Liver (tissue), 9 donors: ENCODE data around the gene LSM11. TPM values are rescaled to one million over a fixed set of nuclear protein-coding genes. Genes with fewer than 3 reads are reported as not detected.

Source experiments
- DNase-seq: peaks from one replicate; pipeline ENCODE4 v3.0.0-alpha.2; 2017; ENCODE audit warnings: low spot score
- H3K27ac ChIP-seq, 2 donors: one replicate each; pipeline ENCODE4 v1.7.0; 2013; ENCODE audit warnings: inconsistent platforms in 2 of 2, low read length in 2 of 2, control low read depth in 1 of 2, low read depth in 1 of 2, mild to moderate bottlenecking in 1 of 2
- H3K27me3 ChIP-seq, 4 donors: one replicate each; pipeline versions ENCODE4 v1.6.1 to v1.7.0; 2013; ENCODE audit warnings: low read length in 3 of 4, inconsistent platforms in 1 of 4, mild to moderate bottlenecking in 1 of 4, moderate library complexity in 1 of 4; ENCODE audit not compliant: control insufficient read depth in 4 of 4, insufficient read depth in 4 of 4
- H3K36me3 ChIP-seq, 4 donors: one replicate each; pipeline versions ENCODE4 v1.6.1 to v1.7.0; 2013; ENCODE audit warnings: low read length in 3 of 4, mild to moderate bottlenecking in 3 of 4, low read depth in 1 of 4, moderate library complexity in 1 of 4; ENCODE audit not compliant: control insufficient read depth in 4 of 4, insufficient read depth in 3 of 4
- H3K4me1 ChIP-seq, 4 donors: one replicate each; pipeline versions ENCODE4 v1.6.1 to v1.7.0; 2013; ENCODE audit warnings: low read length in 3 of 4, mild to moderate bottlenecking in 3 of 4, moderate library complexity in 1 of 4; ENCODE audit not compliant: control insufficient read depth in 4 of 4, insufficient read depth in 4 of 4
- H3K4me3 ChIP-seq, 3 donors: one replicate each; pipeline versions ENCODE4 v1.6.1 to v1.7.0; 2013; ENCODE audit warnings: low read length in 3 of 3, control low read depth in 1 of 3, low read depth in 1 of 3, mild to moderate bottlenecking in 1 of 3
- H3K9ac ChIP-seq, 2 donors: one replicate each; pipeline ENCODE4 v1.7.0; 2013; ENCODE audit warnings: low read length in 2 of 2, mild to moderate bottlenecking in 2 of 2, moderate library complexity in 2 of 2, control low read depth in 1 of 2, low read depth in 1 of 2
- H3K9me3 ChIP-seq, 4 donors: one replicate each; pipeline versions ENCODE4 v1.6.1 to v1.7.0; 2013; ENCODE audit warnings: low read length in 3 of 4; ENCODE audit not compliant: control insufficient read depth in 4 of 4
- EGR1 ChIP-seq, 2 donors: IDR thresholded peaks; 2 replicates each; pipeline ENCODE4 v1.6.1; 2016 to 2018; ENCODE audit warnings: antibody characterized with exemption in 2 of 2, low read depth in 2 of 2
- FOXA1 ChIP-seq: IDR thresholded peaks from 2 replicates; pipeline ENCODE4 v1.6.1; 2016; ENCODE audit warnings: antibody characterized with exemption
- HNF4G ChIP-seq: IDR thresholded peaks from 2 replicates; pipeline ENCODE4 v1.6.1; 2016; ENCODE audit warnings: antibody characterized with exemption
- NR2F2 ChIP-seq: IDR thresholded peaks from 2 replicates; pipeline ENCODE4 v1.6.1; 2016; ENCODE audit warnings: antibody characterized with exemption
- RAD21 ChIP-seq, 2 donors: IDR thresholded peaks; 2 replicates each; pipeline ENCODE4 v1.6.1; 2016; ENCODE audit warnings: antibody characterized with exemption in 2 of 2, mild to moderate bottlenecking in 2 of 2
- RXRA ChIP-seq, 2 donors: IDR thresholded peaks; 2 replicates each; pipeline ENCODE4 v1.6.1; 2017 to 2018; ENCODE audit warnings: antibody characterized with exemption in 2 of 2, mild to moderate bottlenecking in 1 of 2
- TAF1 ChIP-seq: conservative IDR thresholded peaks from 2 replicates; pipeline ENCODE4 v1.6.1; 2016; ENCODE audit warnings: antibody characterized with exemption, mild to moderate bottlenecking
- YY1 ChIP-seq: IDR thresholded peaks from 2 replicates; pipeline ENCODE4 v1.6.1; 2016; ENCODE audit warnings: antibody characterized with exemption, mild to moderate bottlenecking
- WGBS: extraction: QIAGEN DNeasy Blood & Tissue Kit; methylation state at CpG from one replicate; pipeline ENCODE4 v1.1.7; 2013; 5-methylcytosine and 5-hydroxymethylcytosine counted together
- polyA plus RNA-seq, 2 donors: library from polyadenylated mRNA; stranded (reverse) in 1 of 2; unstranded in 1 of 2; fragments of 200-250 nt in 1 of 2; fragments of >200 nt in 1 of 2; fragmentation: Nextera tagmentation in 1 of 2; extraction: Ambion mirVana in 1 of 2; gene quantifications; one replicate each; pipeline versions ENCODE4 v1.2.1 to v1.2.3, GENCODE V29; 2013 to 2015
- total RNA-seq, 2 donors: library from RNA; depleted of rRNA; stranded (reverse); fragments of >200 nt; gene quantifications; one replicate each; pipeline ENCODE4 v1.2.3, GENCODE V29; 2014
- TF ChIP-seq, protein P1 (sequence below): IDR thresholded peaks from 2 replicates; pipeline ENCODE4 v1.6.1; 2016; ENCODE audit warnings: antibody characterized with exemption
- TF ChIP-seq, protein P2 (sequence below): fragments of 150-350 bp; IDR thresholded peaks from 2 replicates; pipeline ENCODE4 v1.5.1; 2017; ENCODE audit warnings: improper control_type of control experiment, low read depth, low read length; ENCODE audit not compliant: missing input control
- TF ChIP-seq, protein P3 (sequence below): IDR thresholded peaks from 2 replicates; pipeline ENCODE4 v1.6.1; 2016; ENCODE audit warnings: antibody characterized with exemption, mild to moderate bottlenecking
- donor health status: healthy.
- donor health status: healthy.
- donor health status: healthy.
- donor health status: healthy.
- donor health status: healthy.

LSM11 gene
- total and polyA plus RNA-seq, 4 donors = 0.42 to 4.0 (median 1.2) TPM

DNA sequence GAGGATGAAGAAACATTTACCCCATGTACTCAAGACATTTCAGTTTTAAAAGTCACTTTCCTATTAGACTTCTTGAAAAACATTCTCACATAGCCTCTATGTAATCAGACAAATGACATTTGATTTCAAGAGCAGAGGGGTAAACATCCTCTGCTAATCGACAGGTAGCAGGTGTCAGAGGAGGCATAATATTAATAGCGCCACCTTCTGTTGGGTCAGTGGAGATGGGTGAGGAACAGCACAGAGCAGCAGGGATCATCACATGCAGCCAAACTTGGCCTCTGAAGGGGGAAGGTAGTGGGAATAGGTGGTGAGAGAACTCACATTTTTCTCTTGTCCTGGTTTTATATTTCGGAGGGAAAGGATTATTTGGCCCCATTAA, 3.3 kb upstream of the LSM11 start:
- DNase-seq = no peak
- TF ChIP-seq TAF1 = no peak
- TF ChIP-seq HNF4G = no peak
- peak; percentile 40 to 68 for TF ChIP-seq RAD21 (IDR thresholded peaks at IDR 0.05)
- TF ChIP-seq, protein P1, sequence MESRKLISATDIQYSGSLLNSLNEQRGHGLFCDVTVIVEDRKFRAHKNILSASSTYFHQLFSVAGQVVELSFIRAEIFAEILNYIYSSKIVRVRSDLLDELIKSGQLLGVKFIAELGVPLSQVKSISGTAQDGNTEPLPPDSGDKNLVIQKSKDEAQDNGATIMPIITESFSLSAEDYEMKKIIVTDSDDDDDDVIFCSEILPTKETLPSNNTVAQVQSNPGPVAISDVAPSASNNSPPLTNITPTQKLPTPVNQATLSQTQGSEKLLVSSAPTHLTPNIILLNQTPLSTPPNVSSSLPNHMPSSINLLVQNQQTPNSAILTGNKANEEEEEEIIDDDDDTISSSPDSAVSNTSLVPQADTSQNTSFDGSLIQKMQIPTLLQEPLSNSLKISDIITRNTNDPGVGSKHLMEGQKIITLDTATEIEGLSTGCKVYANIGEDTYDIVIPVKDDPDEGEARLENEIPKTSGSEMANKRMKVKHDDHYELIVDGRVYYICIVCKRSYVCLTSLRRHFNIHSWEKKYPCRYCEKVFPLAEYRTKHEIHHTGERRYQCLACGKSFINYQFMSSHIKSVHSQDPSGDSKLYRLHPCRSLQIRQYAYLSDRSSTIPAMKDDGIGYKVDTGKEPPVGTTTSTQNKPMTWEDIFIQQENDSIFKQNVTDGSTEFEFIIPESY = no peak
- TF ChIP-seq, protein P2, sequence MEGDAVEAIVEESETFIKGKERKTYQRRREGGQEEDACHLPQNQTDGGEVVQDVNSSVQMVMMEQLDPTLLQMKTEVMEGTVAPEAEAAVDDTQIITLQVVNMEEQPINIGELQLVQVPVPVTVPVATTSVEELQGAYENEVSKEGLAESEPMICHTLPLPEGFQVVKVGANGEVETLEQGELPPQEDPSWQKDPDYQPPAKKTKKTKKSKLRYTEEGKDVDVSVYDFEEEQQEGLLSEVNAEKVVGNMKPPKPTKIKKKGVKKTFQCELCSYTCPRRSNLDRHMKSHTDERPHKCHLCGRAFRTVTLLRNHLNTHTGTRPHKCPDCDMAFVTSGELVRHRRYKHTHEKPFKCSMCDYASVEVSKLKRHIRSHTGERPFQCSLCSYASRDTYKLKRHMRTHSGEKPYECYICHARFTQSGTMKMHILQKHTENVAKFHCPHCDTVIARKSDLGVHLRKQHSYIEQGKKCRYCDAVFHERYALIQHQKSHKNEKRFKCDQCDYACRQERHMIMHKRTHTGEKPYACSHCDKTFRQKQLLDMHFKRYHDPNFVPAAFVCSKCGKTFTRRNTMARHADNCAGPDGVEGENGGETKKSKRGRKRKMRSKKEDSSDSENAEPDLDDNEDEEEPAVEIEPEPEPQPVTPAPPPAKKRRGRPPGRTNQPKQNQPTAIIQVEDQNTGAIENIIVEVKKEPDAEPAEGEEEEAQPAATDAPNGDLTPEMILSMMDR = peak; percentile 31
- no peak for TF ChIP-seq EGR1 (IDR thresholded peaks at IDR 0.05; ENCODE audit: low read depth in 2 of 2)
- TF ChIP-seq NR2F2 = no peak
- TF ChIP-seq, protein P3, sequence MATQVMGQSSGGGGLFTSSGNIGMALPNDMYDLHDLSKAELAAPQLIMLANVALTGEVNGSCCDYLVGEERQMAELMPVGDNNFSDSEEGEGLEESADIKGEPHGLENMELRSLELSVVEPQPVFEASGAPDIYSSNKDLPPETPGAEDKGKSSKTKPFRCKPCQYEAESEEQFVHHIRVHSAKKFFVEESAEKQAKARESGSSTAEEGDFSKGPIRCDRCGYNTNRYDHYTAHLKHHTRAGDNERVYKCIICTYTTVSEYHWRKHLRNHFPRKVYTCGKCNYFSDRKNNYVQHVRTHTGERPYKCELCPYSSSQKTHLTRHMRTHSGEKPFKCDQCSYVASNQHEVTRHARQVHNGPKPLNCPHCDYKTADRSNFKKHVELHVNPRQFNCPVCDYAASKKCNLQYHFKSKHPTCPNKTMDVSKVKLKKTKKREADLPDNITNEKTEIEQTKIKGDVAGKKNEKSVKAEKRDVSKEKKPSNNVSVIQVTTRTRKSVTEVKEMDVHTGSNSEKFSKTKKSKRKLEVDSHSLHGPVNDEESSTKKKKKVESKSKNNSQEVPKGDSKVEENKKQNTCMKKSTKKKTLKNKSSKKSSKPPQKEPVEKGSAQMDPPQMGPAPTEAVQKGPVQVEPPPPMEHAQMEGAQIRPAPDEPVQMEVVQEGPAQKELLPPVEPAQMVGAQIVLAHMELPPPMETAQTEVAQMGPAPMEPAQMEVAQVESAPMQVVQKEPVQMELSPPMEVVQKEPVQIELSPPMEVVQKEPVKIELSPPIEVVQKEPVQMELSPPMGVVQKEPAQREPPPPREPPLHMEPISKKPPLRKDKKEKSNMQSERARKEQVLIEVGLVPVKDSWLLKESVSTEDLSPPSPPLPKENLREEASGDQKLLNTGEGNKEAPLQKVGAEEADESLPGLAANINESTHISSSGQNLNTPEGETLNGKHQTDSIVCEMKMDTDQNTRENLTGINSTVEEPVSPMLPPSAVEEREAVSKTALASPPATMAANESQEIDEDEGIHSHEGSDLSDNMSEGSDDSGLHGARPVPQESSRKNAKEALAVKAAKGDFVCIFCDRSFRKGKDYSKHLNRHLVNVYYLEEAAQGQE = no peak
- no peak for TF ChIP-seq FOXA1
- no peak for TF ChIP-seq YY1
- Histone ChIP-seq H3K4me3 (no peak overlapping the region), H3K9ac (no peak overlapping the region), H3K4me1 (peaks cover 0 to 15% (median 13%) of the 10 kb centered on the region in 4 donors), H3K9me3 (no peaks in the 10 kb centered on the region), H3K27me3 (no peaks in the 10 kb centered on the region), H3K27ac (no peak overlapping the region), H3K36me3 (peaks cover 4 to 22% (median 14%) of the 10 kb centered on the region in 4 donors)
- 51% methylated on average over 3 of the region's 3 CpGs for WGBS

DNA sequence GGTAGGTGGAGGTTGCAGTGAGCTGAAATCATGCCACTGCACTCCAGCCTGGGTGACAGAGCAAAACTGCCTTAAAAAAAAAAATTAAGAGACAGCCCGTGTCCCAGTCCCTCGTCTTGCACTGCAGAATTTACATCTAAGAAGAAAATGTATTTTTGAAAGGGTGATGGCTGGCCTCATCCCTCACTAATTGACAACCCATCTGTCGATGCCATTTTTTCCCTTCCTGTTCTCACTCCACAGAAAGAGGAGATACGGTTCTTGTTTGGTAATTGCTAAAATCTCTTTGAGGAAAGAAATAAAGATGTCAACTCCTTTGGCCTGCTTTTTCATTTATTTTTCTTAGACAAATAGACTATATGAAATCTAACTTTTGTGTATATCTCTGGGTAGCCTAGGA, 2.4 kb upstream of the LSM11 start:
- TF ChIP-seq, protein P1 = no peak
- TF ChIP-seq RAD21 (IDR thresholded peaks at IDR 0.05) (no peak), RXRA (IDR thresholded peaks at IDR 0.05) (no peak), TAF1 (no peak)
- TF ChIP-seq, protein P2 = no peak
- DNase-seq = no peak
- WGBS = 81% methylated on average over 4 of the region's 4 CpGs
- Histone ChIP-seq H3K4me1 (peaks cover 0 to 15% (median 13%) of the 10 kb centered on the region in 4 donors), H3K36me3 (peaks cover 2 to 18% (median 11%) of the 10 kb centered on the region in 4 donors), H3K27ac (no peak overlapping the region), H3K27me3 (no peaks in the 10 kb centered on the region), H3K9me3 (no peaks in the 10 kb centered on the region), H3K9ac (no peak overlapping the region), H3K4me3 (no peak overlapping the region)
